ENCODE data around the gene PGGHG.

Gene PGGHG

DNA sequence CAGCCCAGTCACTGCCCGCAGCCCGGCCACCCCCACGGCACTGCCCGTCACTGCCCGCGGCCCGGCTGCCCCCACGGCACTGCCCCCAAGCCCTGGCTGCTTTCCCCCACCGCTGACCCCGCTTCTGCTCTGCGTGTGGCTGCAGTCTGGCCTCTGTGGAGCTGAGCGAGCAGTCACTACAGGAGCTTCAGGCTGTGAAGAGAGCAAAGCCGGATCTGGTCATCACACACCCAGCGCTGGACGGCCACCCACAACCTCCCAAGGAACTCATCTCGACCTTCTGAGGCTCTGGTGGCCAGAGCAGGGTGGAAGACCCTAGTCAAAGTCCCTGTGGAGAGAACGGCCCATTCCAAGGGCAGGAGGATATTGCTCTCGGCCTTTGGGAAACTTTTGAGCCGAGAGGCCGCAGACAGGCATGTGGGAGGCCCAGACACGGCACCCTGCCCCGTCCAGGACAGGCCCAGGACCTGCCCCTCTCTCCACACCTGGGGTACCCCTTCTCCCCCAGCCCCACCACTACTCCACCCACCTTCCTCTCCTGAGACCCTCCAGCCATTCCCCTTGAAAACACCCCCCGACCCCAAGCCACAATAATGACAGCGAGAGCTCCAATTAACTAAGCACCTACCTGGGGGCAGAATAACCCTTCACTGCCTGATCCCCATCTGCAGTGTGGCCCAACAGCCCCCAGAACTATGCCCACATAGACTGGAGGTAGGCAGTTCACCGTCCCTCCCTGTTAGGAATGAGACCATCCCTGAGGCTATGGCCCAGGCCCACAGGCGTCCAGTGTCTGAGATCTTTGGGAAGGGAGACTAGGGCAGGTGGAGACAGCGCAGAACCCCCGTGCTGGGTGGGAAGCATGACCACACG, 3.7 kb upstream of the PGGHG start:
- DNase-seq (ENCODE audit: low read depth in 2 of 2): no peak

GRCh38 chr11:285894-286220, 3.1 kb upstream of the PGGHG start:
- DNase-seq (ENCODE audit: low read depth in 2 of 2): no peak

- DNase-seq (ENCODE audit: low read depth in 2 of 2): peak in 1 of 2 donors; percentile 76
Observed at GRCh38 chr11:286977-287820, 1.7 kb upstream of the PGGHG start.

- DNase-seq (ENCODE audit: low read depth in 2 of 2): no peak
Observed at GRCh38 chr11:287821-288477, 977 bp upstream of the PGGHG start.

DNA sequence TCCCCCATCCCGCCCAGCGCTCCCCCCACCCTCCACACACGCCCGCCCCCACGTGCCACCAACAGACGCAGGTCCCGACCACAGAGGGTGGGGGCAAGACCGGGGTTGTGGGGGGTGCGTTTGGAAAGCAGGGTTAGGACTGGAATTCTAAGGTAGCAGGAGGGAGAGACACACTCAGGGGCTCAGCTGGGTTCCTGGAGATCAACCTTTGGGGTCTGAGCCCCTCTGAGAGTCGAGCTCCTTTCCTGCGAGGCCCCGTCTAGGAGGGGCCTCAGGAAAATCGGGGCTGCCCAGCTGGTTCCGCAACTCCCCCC, 429 bp downstream of the PGGHG start:
- DNase-seq (ENCODE audit: low read depth in 2 of 2): no peak

GRCh38 chr11:289712-290620, 1.0 kb downstream of the PGGHG start:
- no peak for DNase-seq (ENCODE audit: low read depth in 2 of 2)

DNA sequence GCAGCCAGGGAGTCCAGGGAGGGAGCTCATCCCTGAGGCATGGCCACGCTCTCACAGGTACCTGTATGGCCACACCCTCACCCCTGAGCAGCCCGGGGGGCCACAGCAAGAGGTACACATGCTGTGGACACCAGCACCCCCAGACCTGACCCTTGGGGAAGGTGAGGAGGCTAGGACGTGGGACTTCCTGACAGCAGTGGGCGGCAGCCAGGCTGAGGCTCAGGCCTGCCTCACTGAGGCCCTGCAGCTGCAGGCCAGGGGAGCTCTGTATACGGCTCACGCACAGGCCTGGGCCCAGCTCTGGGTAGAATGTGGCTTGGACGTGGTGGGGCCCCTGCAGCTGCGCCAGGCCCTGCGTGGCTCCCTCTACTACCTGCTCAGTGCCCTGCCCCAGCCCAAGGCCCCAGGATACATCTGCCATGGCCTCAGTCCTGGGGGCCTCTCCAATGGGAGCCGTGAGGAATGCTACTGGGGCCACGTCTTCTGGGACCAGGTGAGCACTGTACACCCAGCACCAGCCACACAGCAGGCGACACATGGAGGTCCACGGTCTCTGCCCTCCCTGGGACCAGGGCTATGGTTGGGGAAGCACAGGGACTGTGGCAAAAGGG, 1.8 kb downstream of the PGGHG start:
- DNase-seq (ENCODE audit: low read depth in 2 of 2): no peak

GRCh38 chr11:291281-292210, 2.6 kb downstream of the PGGHG start:
- DNase-seq (ENCODE audit: low read depth in 2 of 2): no peak

DNA sequence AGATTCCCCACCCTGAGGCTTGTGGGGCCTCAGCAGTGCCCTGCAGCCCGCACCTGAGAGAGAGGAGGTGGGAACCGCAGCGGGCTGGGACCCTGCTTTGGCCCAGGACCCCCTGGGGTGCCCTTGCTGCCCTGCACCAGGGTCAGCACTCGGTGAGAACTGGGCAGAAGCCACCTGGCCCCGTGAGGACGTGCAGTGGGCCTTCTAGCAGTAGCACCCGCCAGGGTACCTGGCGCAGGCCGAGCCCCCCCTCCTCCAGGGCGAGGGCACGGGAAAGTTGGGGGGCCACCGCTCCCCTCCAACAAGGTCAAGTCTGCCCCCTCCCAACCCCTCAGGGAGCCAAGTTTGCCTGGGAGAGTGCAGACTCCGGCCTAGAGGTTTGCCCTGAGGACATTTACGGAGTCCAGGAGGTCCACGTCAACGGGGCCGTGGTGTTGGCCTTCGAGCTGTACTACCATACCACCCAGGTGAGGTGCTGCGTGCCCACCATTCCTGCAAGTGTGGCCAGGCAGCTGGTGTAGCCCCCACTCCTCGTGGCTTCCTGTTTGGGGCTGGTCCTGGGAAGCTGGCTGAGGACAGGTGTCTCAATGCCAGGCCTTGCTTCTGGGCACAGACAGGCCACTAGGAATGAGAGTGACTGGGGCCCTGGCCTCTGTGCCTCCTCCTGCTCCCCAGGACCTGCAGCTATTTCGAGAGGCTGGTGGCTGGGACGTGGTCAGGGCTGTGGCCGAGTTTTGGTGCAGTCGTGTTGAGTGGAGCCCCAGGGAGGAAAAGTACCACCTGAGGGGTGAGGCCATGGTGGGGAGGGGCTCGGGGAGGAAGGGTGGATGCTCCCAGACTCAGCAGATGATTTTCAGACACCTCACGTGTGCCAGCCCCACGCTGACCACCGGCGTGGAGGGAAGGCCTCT, 3.5 kb downstream of the PGGHG start:
- no peak for DNase-seq (ENCODE audit: low read depth in 2 of 2)

DNA sequence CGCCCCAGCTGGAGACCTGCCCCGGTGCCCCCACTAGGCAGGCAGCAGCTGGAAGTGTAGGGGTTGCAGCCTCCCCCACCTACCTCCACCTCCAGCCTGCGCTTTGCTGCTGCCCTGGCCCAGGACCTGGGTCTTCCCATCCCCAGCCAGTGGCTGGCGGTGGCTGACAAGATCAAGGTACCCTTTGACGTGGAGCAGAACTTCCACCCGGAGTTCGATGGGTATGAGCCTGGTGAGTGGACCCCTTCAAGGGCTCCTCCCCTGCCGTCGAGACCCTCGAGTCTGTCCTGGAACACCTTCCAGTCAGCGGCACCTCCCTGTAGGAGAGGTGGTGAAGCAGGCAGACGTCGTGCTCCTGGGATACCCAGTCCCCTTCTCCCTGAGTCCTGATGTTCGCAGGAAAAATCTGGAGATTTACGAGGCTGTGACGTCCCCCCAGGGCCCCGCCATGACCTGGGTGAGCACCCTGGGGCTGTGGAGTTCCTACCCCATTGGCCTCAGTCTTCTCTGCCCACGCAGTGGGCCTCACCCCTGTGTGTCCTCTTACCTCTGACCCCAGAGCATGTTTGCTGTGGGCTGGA, 4.4 kb downstream of the PGGHG start:
- no peak for DNase-seq (ENCODE audit: low read depth in 2 of 2)

- no peak for DNase-seq (ENCODE audit: low read depth in 2 of 2)
Observed at GRCh38 chr11:293852-294661, 5.1 kb downstream of the PGGHG start.

GRCh38 chr11:294780-295179, 5.9 kb downstream of the PGGHG start:
- no peak for DNase-seq (ENCODE audit: low read depth in 2 of 2)

DNA sequence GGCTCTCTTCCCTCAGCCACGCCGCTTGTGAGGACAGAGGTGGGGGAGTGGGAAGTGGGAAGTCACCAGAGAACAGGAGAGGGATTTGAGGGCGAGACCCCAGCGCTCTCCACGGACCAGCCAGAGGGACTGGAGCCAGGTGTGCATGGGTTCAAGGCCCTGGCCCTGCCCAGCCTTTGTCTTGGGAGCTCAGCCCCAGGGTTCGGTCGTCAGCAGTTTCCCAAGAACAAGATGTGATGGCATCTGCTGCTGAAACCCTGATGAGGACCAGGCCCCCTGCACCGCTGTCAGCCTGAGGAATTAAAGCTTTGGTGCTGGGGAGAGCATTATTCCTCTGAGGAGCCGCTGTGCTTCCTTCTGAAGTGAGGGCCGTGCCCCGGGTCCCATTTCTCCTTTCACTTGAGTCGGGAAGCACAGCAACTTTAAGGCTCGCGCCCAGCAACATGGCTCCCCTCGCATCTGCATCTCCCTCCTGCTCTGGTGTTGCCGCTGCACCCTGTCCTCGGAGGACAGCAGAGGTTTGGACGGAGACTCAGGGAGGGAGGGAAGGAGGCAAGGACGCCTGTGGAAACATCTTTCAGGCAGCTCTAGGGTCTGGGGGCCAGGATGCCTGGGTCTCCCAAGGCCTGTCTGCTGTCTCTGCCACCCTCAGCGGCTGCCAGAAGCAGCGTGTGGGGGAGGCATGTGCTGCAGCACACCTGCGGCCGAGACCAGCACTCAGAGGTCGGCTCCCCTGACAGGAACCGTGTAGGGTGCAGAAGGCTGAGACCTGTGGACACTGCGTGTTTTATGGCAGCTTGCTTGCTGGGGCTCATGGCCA, 6.6 kb downstream of the PGGHG start:
- DNase-seq (ENCODE audit: low read depth in 2 of 2): no peak

DNA sequence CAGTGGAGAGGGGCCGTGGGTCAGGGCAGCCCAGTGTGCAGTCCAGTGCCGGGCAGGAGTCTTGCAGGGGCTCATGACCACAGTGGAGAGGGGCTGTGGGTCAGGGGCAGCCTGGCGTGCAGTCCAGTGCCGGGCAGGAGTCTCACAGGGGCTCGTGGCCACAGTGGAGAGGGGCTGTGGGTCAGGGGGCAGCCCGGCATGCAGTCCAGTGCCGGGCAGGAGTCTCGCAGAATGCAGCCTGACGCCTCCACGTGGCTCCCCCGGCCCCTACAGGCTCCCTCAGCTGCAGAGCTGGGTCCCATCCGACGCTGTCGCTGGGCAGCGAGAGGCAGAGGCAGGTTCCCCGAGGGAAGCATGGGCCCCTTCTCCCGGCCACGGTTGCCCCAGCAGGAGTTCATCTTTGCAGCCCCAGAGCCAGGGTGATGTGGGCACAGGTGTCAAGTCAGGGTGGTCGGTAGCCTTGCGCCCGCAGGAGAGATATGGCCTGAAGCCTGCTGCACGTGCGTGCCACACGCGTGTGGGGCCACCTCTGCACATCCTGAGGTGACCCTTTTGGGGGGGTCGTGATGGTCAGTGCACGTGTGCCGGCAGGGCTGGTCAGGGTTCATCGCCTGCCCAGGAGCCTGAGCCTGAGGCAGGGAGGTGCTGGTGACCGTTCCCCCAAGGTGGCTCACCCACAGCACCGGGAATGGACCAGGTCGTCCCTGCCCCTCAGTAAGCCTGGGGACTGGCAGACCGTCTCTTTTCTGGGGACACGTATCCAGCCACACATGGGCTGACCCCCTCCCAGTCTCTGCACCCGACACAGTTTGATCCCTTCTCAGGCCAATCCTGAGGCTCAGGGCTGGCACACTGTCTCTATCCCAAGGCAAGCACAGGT, 7.5 kb downstream of the PGGHG start:
- no peak for DNase-seq (ENCODE audit: low read depth in 2 of 2)

GRCh38 chr11:297051-297585, 8.2 kb downstream of the PGGHG start:
- no peak for DNase-seq (ENCODE audit: low read depth in 2 of 2)

Data from stimulated activated CD4-positive, alpha-beta T cell treated with anti-CD3 and anti-CD28 coated beads, Interleukin-1b, Interleukin-23, amount 100 ng/mL, for 1 hour (primary cell).